Umbilical cord (tissue), 1 donor: ENCODE measurements around the gene TTLL13. TPM values are rescaled to one million over a fixed set of nuclear protein-coding genes. Genes with fewer than 3 reads are reported as not detected.

ENCODE experiments used
- total RNA-seq: library from RNA; depleted of rRNA; stranded (reverse); fragments of >200 nt; gene quantifications from one replicate; pipeline ENCODE4 v1.2.3, GENCODE V29; 2014; ENCODE audit warnings: low replicate concordance; ENCODE audit not compliant: insufficient read depth

Gene TTLL13
- total RNA-seq, 1 donor from 2014 or later: not detected

Other genes starting within 250 kb of the TTLL13 start
- gene ZNF710, start 248.2 kb upstream of the TTLL13 start, total RNA-seq: 9.4 TPM
- gene IDH2, start 147.1 kb upstream of the TTLL13 start, total RNA-seq: 90.8 TPM
- 20.7 TPM for gene SEMA4B, start 48.2 kb upstream of the TTLL13 start, total RNA-seq
- 15.9 TPM for gene CIB1, start 15.6 kb upstream of the TTLL13 start, total RNA-seq
- 6.3 TPM for gene GDPGP1, start 15.3 kb upstream of the TTLL13 start, total RNA-seq
- 48.6 TPM for gene NGRN, start 16.1 kb downstream of the TTLL13 start, total RNA-seq
- 8.2 TPM for gene ZNF774, start 102.7 kb downstream of the TTLL13 start, total RNA-seq
- 247 TPM for gene IQGAP1, start 138.7 kb downstream of the TTLL13 start, total RNA-seq